Bronchial epithelial cell (primary cell): ENCODE data around the gene TBC1D22A. TPM values are rescaled to one million over a fixed set of nuclear protein-coding genes. Genes with fewer than 3 reads are reported as not detected.
A peak's percentile ranks its signal among the peaks of the same experiment; 100 is the strongest.

Experiments
- DNase-seq: peaks from one replicate; pipeline ENCODE4 v3.0.0-alpha.2; 2010; ENCODE audit warnings: low read depth
- FAIRE-seq: peaks from 2 replicates; lab custom pipeline; 2011; peaks lifted over from hg19 to GRCh38; lab: Jason Lieb, UNC
- H3K27me3 ChIP-seq: 2 replicates; pipeline ENCODE4 v1.5.1; 2011; ENCODE audit warnings: low read length; ENCODE audit not compliant: control insufficient read depth, insufficient read depth
- H3K36me3 ChIP-seq: 2 replicates; pipeline ENCODE4 v1.5.1; 2011; ENCODE audit warnings: low read length; ENCODE audit not compliant: control insufficient read depth, insufficient read depth
- H3K4me3 ChIP-seq: 2 replicates; pipeline ENCODE4 v1.5.1; 2011; ENCODE audit warnings: mild to moderate bottlenecking, low read depth, low read length, control low read depth
- total RNA-seq: library from RNA; depleted of rRNA; stranded (reverse); fragments of >200 nt; gene quantifications from 2 replicates; pipeline ENCODE4 v1.2.1, GENCODE V29; 2014
- TF ChIP-seq, protein P1 (sequence below): IDR thresholded peaks from 2 replicates; pipeline ENCODE4 v1.5.1; 2011; ENCODE audit warnings: mild to moderate bottlenecking, moderate library complexity, low read length, control low read depth, inconsistent platforms; ENCODE audit not compliant: insufficient read depth, severe bottlenecking

Gene TBC1D22A
- total RNA-seq, 1 donor from 2014 or later, result 10.0 TPM

GRCh38 chr22:47208630-47209029 is 446.2 kb downstream of the TBC1D22A start:
- FAIRE-seq (no peak), DNase-seq (no peak)
- no peaks in the 10 kb centered on the region for H3K36me3 ChIP-seq
- TF ChIP-seq, protein P1, sequence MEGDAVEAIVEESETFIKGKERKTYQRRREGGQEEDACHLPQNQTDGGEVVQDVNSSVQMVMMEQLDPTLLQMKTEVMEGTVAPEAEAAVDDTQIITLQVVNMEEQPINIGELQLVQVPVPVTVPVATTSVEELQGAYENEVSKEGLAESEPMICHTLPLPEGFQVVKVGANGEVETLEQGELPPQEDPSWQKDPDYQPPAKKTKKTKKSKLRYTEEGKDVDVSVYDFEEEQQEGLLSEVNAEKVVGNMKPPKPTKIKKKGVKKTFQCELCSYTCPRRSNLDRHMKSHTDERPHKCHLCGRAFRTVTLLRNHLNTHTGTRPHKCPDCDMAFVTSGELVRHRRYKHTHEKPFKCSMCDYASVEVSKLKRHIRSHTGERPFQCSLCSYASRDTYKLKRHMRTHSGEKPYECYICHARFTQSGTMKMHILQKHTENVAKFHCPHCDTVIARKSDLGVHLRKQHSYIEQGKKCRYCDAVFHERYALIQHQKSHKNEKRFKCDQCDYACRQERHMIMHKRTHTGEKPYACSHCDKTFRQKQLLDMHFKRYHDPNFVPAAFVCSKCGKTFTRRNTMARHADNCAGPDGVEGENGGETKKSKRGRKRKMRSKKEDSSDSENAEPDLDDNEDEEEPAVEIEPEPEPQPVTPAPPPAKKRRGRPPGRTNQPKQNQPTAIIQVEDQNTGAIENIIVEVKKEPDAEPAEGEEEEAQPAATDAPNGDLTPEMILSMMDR, result no peak
- H3K27me3 ChIP-seq, result no peaks in the 10 kb centered on the region
- H3K4me3 ChIP-seq, result no peak overlapping the region

DNA sequence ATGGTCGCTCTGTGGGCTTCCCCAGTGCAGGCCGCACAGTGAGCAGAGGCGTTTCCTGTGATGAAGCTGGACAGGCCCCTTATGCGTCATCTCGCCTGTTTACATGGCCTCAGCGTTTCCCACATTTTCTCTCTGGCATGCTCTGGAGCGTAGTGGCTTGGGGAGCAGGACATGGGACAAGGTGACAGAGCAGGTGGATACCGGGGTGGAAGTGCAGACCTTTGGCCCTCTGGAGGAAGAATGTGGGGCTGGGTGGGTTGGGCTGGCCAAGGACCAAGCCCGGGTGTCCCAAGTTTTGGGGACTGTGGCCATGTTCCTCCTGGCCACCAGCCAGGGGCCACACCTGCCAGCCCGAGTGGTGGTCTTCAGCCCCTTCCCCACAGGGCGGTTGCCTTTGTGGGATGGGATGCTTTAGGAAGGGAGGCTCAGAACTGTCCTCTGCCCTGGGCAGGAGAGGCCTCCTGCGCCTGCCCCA is 446.6 kb downstream of the TBC1D22A start:
- Histone ChIP-seq H3K27me3 (no peaks in the 10 kb centered on the region), H3K4me3 (no peak overlapping the region), H3K36me3 (no peaks in the 10 kb centered on the region)
- FAIRE-seq (no peak), DNase-seq (no peak)
- TF ChIP-seq, protein P1, result no peak

DNA sequence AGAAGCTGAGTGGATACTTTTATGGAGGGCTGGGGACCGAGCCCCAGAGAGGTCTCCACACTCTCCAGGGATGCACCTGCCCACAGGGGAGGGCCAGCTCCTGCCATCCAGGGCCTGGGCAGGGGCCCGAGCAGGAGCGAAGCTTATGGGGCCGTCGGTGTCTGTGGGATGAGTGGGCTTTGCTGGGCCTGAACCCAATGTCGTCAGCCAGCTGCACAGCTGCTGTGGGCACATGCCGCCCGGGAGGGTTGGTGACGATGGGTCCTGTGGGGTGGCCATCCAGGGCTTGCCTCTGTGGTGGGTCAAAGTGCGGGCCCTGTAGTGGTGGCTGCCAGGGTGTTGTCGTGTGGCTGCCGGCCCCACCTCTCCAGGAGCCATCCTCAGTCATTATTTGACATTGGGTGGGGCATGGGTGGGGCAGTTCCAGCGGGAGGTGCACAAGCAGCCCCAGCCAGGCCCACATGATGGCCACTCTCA is 447.1 kb downstream of the TBC1D22A start:
- no peaks in the 10 kb centered on the region for H3K36me3 ChIP-seq

DNA sequence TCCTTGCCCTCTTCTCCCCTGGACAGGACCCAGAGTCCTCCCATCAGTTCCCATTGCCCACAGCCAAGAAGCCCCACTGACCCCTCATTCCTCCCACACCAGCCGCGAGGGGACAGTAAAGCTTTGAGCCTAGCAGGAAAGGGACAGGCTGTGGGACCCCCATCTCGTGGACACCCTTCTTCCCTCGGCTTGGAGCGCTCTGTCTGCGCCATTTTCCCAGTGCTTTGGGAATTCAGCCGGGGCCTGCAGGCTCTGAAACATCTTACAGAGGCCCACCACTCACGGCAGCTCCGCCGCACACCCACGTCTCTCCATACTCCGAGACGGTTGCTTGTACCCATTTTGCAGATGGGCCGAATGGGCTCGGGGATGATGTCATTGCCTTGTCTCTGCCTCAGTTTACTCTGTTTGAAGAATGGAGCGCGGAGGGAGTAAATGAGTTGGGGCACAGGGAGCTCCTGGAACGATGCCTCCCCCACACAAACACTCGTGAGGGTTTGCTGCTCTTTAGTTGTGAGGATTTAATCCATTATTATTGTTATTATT is 447.7 kb downstream of the TBC1D22A start:
- FAIRE-seq, result no peak
- H3K36me3 ChIP-seq, result no peaks in the 10 kb centered on the region
- DNase-seq, result no peak
- H3K4me3 ChIP-seq, result no peak overlapping the region
- TF ChIP-seq, protein P1, result no peak
- no peaks in the 10 kb centered on the region for H3K27me3 ChIP-seq

More for the DNA sequence above, 447.1 kb downstream of the TBC1D22A start:
- H3K27me3 ChIP-seq, result no peaks in the 10 kb centered on the region
- TF ChIP-seq, protein P1, result no peak
- no peak overlapping the region for H3K4me3 ChIP-seq
- DNase-seq, result no peak
- FAIRE-seq, result no peak

- peak; percentile 55 for FAIRE-seq
- no peak for DNase-seq
- TF ChIP-seq, protein P1, result no peak
Measured at GRCh38 chr22:47210686-47211085, 448.2 kb downstream of the TBC1D22A start.

More at GRCh38 chr22:47210686-47211085, 448.2 kb downstream of the TBC1D22A start:
- no peaks in the 10 kb centered on the region for H3K36me3 ChIP-seq
- H3K27me3 ChIP-seq, result no peaks in the 10 kb centered on the region
- H3K4me3 ChIP-seq, result no peak overlapping the region
